Measurements from ENCODE around the gene SFXN5. TPM values are rescaled to one million over a fixed set of nuclear protein-coding genes. Genes with fewer than 3 reads are reported as not detected.

SFXN5 gene
- total RNA-seq, 1 experiment from 2014 or later, result 11.3 TPM

DNA sequence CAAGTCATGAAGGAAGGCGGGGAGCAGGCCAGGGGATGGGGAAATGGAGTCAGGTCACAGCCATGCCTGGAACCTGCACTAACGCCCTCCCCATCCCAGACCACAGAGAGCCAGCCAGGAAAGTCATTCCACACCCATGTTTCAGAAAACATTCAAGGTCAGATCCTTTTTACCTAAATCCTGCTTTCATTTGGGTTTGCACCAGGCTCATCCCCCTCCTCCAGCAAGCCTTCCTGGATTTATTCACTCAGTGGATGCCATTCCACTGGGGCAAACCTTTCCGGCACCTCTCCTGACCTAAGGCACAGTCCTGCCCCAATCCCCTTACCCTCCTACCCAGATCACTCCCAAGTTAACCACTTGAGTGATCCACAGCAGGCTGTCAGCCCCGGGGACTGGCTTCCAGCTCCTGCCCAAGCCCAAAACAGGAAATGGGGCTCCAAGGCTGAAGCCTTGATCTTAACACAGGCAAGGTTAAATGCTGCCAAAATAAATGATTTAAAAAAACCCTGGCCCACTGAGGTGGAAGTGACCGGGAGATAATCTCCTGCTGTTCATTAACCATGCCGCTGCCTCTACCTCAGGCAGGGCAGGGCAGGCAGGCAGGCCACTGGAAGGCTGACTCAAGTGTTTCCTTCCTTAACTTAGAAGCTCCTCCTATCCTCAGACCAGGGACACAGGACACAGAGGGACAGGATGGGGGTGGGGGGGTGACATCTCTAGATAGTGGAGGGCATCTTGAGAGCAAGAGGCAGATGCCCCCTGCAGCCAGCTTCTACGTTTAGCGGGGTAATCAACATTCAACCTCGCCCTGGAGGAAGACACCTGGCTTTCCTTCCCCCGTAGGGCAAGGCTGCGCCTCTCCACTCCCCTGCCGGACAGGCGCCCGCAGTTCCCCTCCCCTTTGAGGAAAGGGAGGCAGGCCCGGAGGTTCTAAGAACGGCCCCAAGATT is 39.8 kb upstream of the SFXN5 start:
- TSS peak; percentile 44 for BruUV-seq (replicated peaks)
- intact Hi-C loops (cut with micrococcal nuclease; ENCODE audit: unreplicated experiment), result no loop called here

DNA sequence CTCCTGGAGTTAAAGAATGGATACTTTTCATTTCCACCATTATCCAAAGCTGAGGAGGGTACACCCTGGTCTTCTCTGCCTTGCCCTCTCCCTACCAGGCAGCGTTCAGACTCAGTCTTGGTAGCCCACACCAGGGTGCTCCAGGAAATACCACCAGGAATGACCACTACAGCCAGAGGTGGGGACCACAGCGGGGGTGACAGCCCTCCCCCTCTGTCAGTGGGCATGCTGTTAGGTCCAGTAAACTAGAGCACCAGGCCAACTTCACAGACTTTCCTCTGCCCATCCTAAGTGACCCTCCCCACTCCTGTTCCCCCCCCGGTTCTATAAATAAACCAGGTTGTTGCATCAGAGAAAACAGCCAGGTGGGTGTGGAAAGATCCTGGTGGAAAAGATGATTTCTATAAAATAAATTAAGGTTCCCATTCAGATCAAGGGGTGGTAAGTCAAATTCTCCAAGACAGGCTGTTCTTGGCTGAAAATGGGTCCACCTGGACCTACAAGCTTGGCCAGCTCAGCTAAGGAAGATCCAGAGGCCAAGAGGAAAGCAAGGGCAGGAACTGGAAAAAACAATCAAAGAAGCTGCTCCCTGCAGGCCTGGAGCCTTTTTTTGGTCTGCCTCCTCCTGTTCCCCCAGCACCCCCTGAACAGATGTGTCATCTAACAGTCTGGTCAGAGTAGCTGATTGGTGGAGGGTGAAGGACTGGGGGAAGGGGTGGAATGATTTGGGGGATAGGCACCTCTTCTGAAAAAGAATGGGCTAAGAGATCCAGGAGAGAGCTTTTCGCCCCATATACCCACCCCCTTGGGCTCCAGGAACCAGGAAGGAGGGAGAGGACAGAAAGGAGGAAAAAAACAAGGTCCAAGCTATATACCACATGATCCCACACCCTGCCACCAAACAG is 38.9 kb upstream of the SFXN5 start:
- peaks cover 38% of the 10 kb centered on the region for H3K4me1 Mint-ChIP-seq (ENCODE audit: low read depth, unreplicated experiment)
- TF ChIP-seq, protein P1, sequence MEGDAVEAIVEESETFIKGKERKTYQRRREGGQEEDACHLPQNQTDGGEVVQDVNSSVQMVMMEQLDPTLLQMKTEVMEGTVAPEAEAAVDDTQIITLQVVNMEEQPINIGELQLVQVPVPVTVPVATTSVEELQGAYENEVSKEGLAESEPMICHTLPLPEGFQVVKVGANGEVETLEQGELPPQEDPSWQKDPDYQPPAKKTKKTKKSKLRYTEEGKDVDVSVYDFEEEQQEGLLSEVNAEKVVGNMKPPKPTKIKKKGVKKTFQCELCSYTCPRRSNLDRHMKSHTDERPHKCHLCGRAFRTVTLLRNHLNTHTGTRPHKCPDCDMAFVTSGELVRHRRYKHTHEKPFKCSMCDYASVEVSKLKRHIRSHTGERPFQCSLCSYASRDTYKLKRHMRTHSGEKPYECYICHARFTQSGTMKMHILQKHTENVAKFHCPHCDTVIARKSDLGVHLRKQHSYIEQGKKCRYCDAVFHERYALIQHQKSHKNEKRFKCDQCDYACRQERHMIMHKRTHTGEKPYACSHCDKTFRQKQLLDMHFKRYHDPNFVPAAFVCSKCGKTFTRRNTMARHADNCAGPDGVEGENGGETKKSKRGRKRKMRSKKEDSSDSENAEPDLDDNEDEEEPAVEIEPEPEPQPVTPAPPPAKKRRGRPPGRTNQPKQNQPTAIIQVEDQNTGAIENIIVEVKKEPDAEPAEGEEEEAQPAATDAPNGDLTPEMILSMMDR (IDR thresholded peaks at IDR 0.05; ENCODE audit: unreplicated experiment), result no peak
- peak overlapping the region; percentile 80 for H3K27ac Mint-ChIP-seq (ENCODE audit: unreplicated experiment)
- H3K27me3 Mint-ChIP-seq (ENCODE audit: unreplicated experiment), result no peaks in the 10 kb centered on the region
- DNase-seq, result no peak
- no TSS peak for BruUV-seq (replicated peaks)
- H3K4me3 Mint-ChIP-seq (ENCODE audit: low read depth, unreplicated experiment), result peak overlapping the region; percentile 95
- CTCF ChIA-PET, result interaction anchor here (0.6 to 1.6 kb wide), 3 partner anchors 24 to 223 kb away, joined by 3 to 5 read pairs (median 3); partner anchors contain the start of gene SPR
- peaks cover 32% of the 10 kb centered on the region for H3K36me3 Mint-ChIP-seq (ENCODE audit: insufficient read depth, unreplicated experiment)
- no peaks in the 10 kb centered on the region for H3K9me3 Mint-ChIP-seq (ENCODE audit: low read depth, unreplicated experiment)
- intact Hi-C loops (cut with micrococcal nuclease; ENCODE audit: unreplicated experiment), result no loop called here

More for the DNA sequence above, 39.8 kb upstream of the SFXN5 start:
- Mint-ChIP-seq H3K4me3 (ENCODE audit: low read depth, unreplicated experiment) (peak overlapping the region; percentile 95), H3K27ac (ENCODE audit: unreplicated experiment) (peak overlapping the region; percentile 80), H3K4me1 (ENCODE audit: low read depth, unreplicated experiment) (peaks cover 38% of the 10 kb centered on the region), H3K9me3 (ENCODE audit: low read depth, unreplicated experiment) (no peaks in the 10 kb centered on the region), H3K27me3 (ENCODE audit: unreplicated experiment) (no peaks in the 10 kb centered on the region), H3K36me3 (ENCODE audit: insufficient read depth, unreplicated experiment) (peaks cover 24% of the 10 kb centered on the region)
- peak; percentile 53 for DNase-seq
- CTCF ChIA-PET, result interaction anchor here (0.6 to 1.6 kb wide), 5 partner anchors 12 to 224 kb away, joined by 3 to 5 read pairs (median 4); partner anchors contain the start of gene SPR
- TF ChIP-seq, protein P1 (IDR thresholded peaks at IDR 0.05; ENCODE audit: unreplicated experiment), result no peak

DNA sequence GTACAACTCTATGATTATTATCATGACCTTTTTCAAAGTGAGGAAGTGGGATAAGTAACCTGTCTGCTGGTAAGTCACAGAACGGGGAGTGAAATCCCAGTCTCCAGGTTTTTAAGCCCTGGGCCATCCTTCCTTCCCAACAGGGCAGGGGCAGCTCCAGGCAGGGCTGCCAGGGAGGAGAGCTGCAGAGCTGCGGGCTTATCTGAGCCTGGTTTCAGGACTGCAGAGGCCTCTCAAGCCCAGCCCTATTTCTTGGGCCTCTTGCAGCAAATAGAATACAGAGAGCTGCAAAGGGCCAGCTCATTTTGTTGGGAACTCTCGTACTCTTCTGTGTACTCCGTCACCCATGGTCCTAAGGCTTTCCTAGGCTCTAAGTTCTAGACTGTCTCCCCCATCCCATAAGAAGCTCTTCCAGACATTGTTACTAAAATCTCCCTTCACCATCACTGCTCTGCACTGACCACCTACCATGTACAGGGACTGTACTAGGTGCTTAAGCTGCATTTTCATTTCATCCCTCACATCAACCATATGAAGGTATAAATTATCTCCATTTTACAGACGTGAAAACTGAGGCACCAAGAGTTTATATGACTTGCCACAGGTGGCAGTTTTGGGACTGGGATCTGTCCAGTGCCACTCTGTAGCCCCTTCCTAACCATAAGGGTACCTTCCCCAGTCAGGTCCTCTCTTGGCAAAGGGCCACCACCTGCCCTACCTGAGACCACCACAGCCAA is 38.1 kb upstream of the SFXN5 start:
- no peak overlapping the region for H3K27ac Mint-ChIP-seq (ENCODE audit: unreplicated experiment)
- no peak overlapping the region for H3K4me3 Mint-ChIP-seq (ENCODE audit: low read depth, unreplicated experiment)

More for the DNA sequence above, 38.1 kb upstream of the SFXN5 start:
- H3K36me3 Mint-ChIP-seq (ENCODE audit: insufficient read depth, unreplicated experiment), result peaks cover 33% of the 10 kb centered on the region
- no peak for DNase-seq
- TF ChIP-seq, protein P1 (IDR thresholded peaks at IDR 0.05; ENCODE audit: unreplicated experiment), result no peak
- no peaks in the 10 kb centered on the region for H3K27me3 Mint-ChIP-seq (ENCODE audit: unreplicated experiment)
- intact Hi-C loops (cut with micrococcal nuclease; ENCODE audit: unreplicated experiment), result no loop called here
- CTCF ChIA-PET, result interaction anchor here (0.5 to 0.6 kb wide), 3 partner anchors 25 to 142 kb away, joined by 3 read pairs; no protein-coding TSS in a partner anchor
- H3K4me1 Mint-ChIP-seq (ENCODE audit: low read depth, unreplicated experiment), result peaks cover 38% of the 10 kb centered on the region
- H3K9me3 Mint-ChIP-seq (ENCODE audit: low read depth, unreplicated experiment), result no peaks in the 10 kb centered on the region
- no TSS peak for BruUV-seq (replicated peaks)
